DOHH2 (cell line): ENCODE data around the gene ANXA6.

Experiments used
- H3F3A ChIP-seq: fragments of 200-600 bp; sonication (generic), shearing (Covaris generic); 2 replicates; pipeline ENCODE4 v1.6.0; 2016; ENCODE audit warnings: antibody characterized with exemption, mild to moderate bottlenecking; ENCODE audit not compliant: control insufficient read depth, insufficient read depth
- H3K27ac ChIP-seq: fragments of 200-600 bp; sonication (generic); 2 replicates; pipeline ENCODE4 v1.5.1; 2014; ENCODE audit warnings: low read depth, mild to moderate bottlenecking, low read length, moderate library complexity
- H3K27me3 ChIP-seq: fragments of 200-600 bp; sonication (generic); 2 replicates; pipeline ENCODE4 v1.6.1; 2014; ENCODE audit warnings: mild to moderate bottlenecking, low read length, mixed read lengths; ENCODE audit not compliant: control insufficient read depth
- H3K36me3 ChIP-seq: fragments of 200-600 bp; sonication (generic); 2 replicates; pipeline ENCODE4 v1.6.1; 2014; ENCODE audit warnings: mild to moderate bottlenecking, low read length, moderate library complexity, mixed read lengths; ENCODE audit not compliant: control insufficient read depth
- H3K4me1 ChIP-seq: fragments of 200-600 bp; sonication (generic); 2 replicates; pipeline ENCODE4 v1.6.1; 2014; ENCODE audit warnings: mild to moderate bottlenecking, low read length, mixed read lengths; ENCODE audit not compliant: control insufficient read depth
- H3K4me2 ChIP-seq: fragments of 200-600 bp; sonication (generic); 2 replicates; pipeline ENCODE4 v1.6.0; 2014; ENCODE audit warnings: mild to moderate bottlenecking, low read length, moderate library complexity
- H3K4me3 ChIP-seq: fragments of 200-600 bp; sonication (generic); 2 replicates; pipeline ENCODE4 v1.5.1; 2014; ENCODE audit warnings: mild to moderate bottlenecking, low read length, mixed read lengths
- H3K79me2 ChIP-seq: fragments of 200-600 bp; sonication (generic); 2 replicates; pipeline ENCODE4 v1.6.1; 2014; ENCODE audit warnings: mild to moderate bottlenecking, low read length, mixed read lengths; ENCODE audit not compliant: control insufficient read depth
- H3K9me2 ChIP-seq: fragments of 200-600 bp; sonication (generic); replicated peaks from 2 replicates; pipeline ENCODE4 v1.6.1; 2014; ENCODE audit warnings: mild to moderate bottlenecking, low read length, mixed read lengths; ENCODE audit not compliant: control insufficient read depth
- H3K9me3 ChIP-seq: fragments of 200-600 bp; sonication (generic); 2 replicates; pipeline ENCODE4 v1.6.1; 2014; ENCODE audit warnings: antibody characterized with exemption, low read length, mixed read lengths; ENCODE audit not compliant: control insufficient read depth, insufficient read depth
- H4K20me1 ChIP-seq: fragments of 200-600 bp; sonication (generic); 2 replicates; pipeline ENCODE4 v1.6.0; 2014; ENCODE audit warnings: low read depth, mild to moderate bottlenecking, antibody characterized with exemption, low read length, moderate library complexity; ENCODE audit not compliant: control insufficient read depth, insufficient read depth
- CTCF ChIP-seq: fragments of 200-600 bp; sonication (generic); IDR thresholded peaks from one replicate; pipeline ENCODE4 v1.5.1; 2014; ENCODE audit warnings: antibody characterized with exemption, mild to moderate bottlenecking, low read depth, low read length; ENCODE audit not compliant: poor library complexity, severe bottlenecking
- EZH2phosphoT487 ChIP-seq: fragments of 200-600 bp; sonication (generic); IDR thresholded peaks from 2 replicates; pipeline ENCODE4 v1.6.1; 2017; ENCODE audit warnings: borderline replicate concordance, mild to moderate bottlenecking, antibody characterized with exemption, low read length, moderate library complexity, mixed read lengths

ANXA6 gene

GRCh38 chr5:151155775-151156506 is 1.6 kb downstream of the ANXA6 start:
- Histone ChIP-seq H3K36me3 (no peaks in the 10 kb centered on the region), H3K4me1 (peaks cover 79% of the 10 kb centered on the region), H4K20me1 (no peaks in the 10 kb centered on the region), H3K27me3 (peaks cover 18% of the 10 kb centered on the region), H3K9me3 (no peaks in the 10 kb centered on the region), H3F3A (peaks cover 7% of the 10 kb centered on the region; the same call in 1 of the 2 replicates), H3K4me3 (peak overlapping the region; percentile 80), H3K79me2 (no peaks in the 10 kb centered on the region), H3K27ac (peak overlapping the region; percentile 1; the same call in 1 of the 2 replicates), H3K9me2 (no peaks in the 10 kb centered on the region), H3K4me2 (peak overlapping the region; percentile 94)
- TF ChIP-seq CTCF (no peak), EZH2phosphoT487 (no peak)

- no peaks in the 10 kb centered on the region for H3K36me3 ChIP-seq
- TF ChIP-seq EZH2phosphoT487 (no peak), CTCF (no peak)
- H3F3A ChIP-seq: peaks cover 9% of the 10 kb centered on the region; the same call in 1 of the 2 replicates
- no peaks in the 10 kb centered on the region for H3K9me3 ChIP-seq
- H4K20me1 ChIP-seq: no peaks in the 10 kb centered on the region
- peaks cover 83% of the 10 kb centered on the region for H3K4me1 ChIP-seq
- H3K4me2 ChIP-seq: peak overlapping the region; percentile 94
- H3K4me3 ChIP-seq: peak overlapping the region; percentile 80; the same call in 1 of the 2 replicates
- no peaks in the 10 kb centered on the region for H3K79me2 ChIP-seq
- H3K27me3 ChIP-seq: peaks cover 18% of the 10 kb centered on the region
- H3K27ac ChIP-seq: peak overlapping the region; percentile 1; the same call in 1 of the 2 replicates
- H3K9me2 ChIP-seq: no peaks in the 10 kb centered on the region
These were observed 2.4 kb downstream of the ANXA6 start for GRCh38 chr5:151154931-151155774.

GRCh38 chr5:151153766-151154272 is 3.8 kb downstream of the ANXA6 start:
- no peak overlapping the region for H3K4me2 ChIP-seq
- H3K4me1 ChIP-seq: peaks cover 77% of the 10 kb centered on the region
- peaks cover 10% of the 10 kb centered on the region; the same call in 1 of the 2 replicates for H3F3A ChIP-seq
- peaks cover 17% of the 10 kb centered on the region for H3K27me3 ChIP-seq
- no peaks in the 10 kb centered on the region for H3K36me3 ChIP-seq
- no peaks in the 10 kb centered on the region for H3K9me3 ChIP-seq
- H4K20me1 ChIP-seq: no peaks in the 10 kb centered on the region
- no peaks in the 10 kb centered on the region for H3K9me2 ChIP-seq
- no peak overlapping the region for H3K4me3 ChIP-seq
- no peak overlapping the region for H3K27ac ChIP-seq
- H3K79me2 ChIP-seq: no peaks in the 10 kb centered on the region
- TF ChIP-seq EZH2phosphoT487: no peak
- TF ChIP-seq CTCF: no peak
